ENCODE measurements around the gene SUGT1. TPM values are rescaled to one million over a fixed set of nuclear protein-coding genes. Genes with fewer than 3 reads are reported as not detected.
"Not testable (repeated sequence)": the region's sequence is repeated elsewhere in the genome, so short reads cannot be mapped to it uniquely, and the experiment has no call there.

Gene SUGT1
- total RNA-seq, 3 donors from 2014 or later (not counting 1 experiment from before 2014, with no cell fraction given) = 27.4 to 34.4 (median 29.7) TPM

DNA sequence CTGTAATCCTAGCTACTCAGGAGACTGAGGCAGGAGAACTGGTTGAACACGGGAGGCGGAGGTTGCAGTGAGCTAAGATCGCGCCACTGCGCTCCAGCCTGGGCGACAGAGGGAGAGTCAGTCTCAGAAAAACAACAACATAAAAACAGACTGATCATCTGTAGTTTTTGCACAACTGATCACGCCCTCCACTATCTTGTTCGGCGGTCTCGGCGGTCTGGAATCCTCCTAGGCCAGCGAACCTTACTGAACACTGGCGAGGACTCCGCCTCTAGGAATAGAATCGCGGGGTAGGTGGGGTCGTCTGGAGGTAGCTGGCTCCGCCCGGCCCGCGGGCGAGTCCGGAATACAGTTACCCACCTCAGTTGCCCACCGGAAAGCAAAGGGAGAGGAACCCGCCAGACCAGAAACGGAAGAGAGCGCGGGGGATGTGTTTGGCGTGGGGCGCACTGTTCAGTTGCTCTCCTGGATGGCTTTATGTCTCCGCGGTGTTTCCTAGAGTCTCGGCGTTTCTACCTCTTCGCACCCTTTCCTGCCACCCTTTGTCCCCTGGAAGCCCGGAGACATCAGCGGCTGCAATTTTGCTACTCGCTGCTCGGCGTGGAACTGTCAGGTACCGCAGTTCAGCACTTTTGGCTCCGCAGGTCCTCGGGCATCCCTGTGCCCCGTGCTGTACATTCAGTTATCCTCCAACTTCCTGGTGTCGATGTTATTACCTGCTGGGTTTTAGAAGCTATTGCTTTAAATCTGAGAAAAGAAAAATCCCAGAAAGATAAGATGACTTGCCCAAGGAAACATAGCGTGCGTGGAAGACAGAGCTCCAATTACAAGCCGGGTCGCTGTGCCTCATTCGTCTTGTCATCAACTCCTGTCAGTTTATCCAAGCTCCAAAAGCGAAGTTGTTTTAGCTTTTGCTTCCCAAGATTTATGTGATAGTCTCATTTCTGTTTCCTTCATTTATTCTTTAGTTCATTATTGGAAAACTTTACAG, 35.3 kb upstream of the SUGT1 start:
- peak; percentile 90 to 96 (median 96) for ATAC-seq
- intact Hi-C loops (cut with micrococcal nuclease) = loop anchor here (5.0 kb wide), 1 partner anchor 35 kb away; the partner anchor contains the start of gene SUGT1
- Mint-ChIP-seq H3K27me3 (ENCODE audit: low read depth in 2 of 2) (peaks cover 0 to 5% of the 10 kb centered on the region in 2 donors), H3K4me1 (peaks cover 15 to 20% of the 10 kb centered on the region in 2 donors), H3K9me3 (no peaks in the 10 kb centered on the region), H3K27ac (peak overlapping the region; percentile 82 to 89), H3K36me3 (no peaks in the 10 kb centered on the region), H3K4me3 (peak overlapping the region; percentile 98)
- Histone ChIP-seq H3K4me1 (ENCODE audit: control insufficient read depth, insufficient read depth, low read length) (peaks cover 12% of the 10 kb centered on the region), H3K36me3 (ENCODE audit: control insufficient read depth, insufficient read depth, low read length) (no peaks in the 10 kb centered on the region), H3K27ac (ENCODE audit: low read length) (peak overlapping the region; percentile 75), H3K27me3 (ENCODE audit: control insufficient read depth, insufficient read depth, low read length) (no peaks in the 10 kb centered on the region), H3K9me3 (ENCODE audit: control insufficient read depth, insufficient read depth, low read length) (no peaks in the 10 kb centered on the region), H3K4me3 (ENCODE audit: low read length) (peak overlapping the region; percentile 87)
- WGBS (ENCODE audit: insufficient coverage) = under 1% methylated on average over 51 of the region's 51 CpGs
- TF ChIP-seq, protein P1, sequence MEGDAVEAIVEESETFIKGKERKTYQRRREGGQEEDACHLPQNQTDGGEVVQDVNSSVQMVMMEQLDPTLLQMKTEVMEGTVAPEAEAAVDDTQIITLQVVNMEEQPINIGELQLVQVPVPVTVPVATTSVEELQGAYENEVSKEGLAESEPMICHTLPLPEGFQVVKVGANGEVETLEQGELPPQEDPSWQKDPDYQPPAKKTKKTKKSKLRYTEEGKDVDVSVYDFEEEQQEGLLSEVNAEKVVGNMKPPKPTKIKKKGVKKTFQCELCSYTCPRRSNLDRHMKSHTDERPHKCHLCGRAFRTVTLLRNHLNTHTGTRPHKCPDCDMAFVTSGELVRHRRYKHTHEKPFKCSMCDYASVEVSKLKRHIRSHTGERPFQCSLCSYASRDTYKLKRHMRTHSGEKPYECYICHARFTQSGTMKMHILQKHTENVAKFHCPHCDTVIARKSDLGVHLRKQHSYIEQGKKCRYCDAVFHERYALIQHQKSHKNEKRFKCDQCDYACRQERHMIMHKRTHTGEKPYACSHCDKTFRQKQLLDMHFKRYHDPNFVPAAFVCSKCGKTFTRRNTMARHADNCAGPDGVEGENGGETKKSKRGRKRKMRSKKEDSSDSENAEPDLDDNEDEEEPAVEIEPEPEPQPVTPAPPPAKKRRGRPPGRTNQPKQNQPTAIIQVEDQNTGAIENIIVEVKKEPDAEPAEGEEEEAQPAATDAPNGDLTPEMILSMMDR (IDR thresholded peaks at IDR 0.05) = no peak
- peak; percentile 70 to 90 for DNase-seq

DNA sequence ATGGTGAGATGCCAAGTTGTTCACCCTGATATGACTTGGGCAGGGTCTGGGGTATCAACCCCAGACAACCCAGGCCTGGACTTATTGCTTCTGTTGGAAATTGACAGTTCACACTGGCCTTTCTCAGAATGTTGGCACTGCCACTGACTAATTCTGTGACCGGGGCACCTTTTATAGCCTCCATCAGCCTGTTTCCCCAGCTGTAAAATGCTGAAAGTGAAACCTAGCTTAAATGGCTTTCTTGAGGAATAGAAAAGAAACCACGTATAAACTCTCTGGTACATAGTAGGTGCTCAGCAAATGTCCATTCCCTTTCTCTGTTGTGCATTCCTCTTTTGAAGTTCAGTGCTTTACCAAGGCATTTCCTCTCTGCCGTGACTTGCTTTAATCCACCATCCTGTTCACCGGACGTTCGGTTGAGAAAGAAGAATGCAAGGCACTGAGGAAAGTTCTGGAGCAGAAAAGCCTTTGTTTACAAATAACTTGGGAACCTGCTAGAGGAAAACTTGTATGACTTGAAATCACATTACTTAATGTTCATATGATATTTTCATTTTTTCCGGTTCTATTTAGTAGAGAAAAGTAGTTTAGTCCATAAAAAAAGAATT, 21.4 kb upstream of the SUGT1 start:
- ATAC-seq; H3K4me3 Mint-ChIP-seq; DNase-seq; H3K27me3 ChIP-seq (ENCODE audit: control insufficient read depth, insufficient read depth, low read length); intact Hi-C loops (cut with micrococcal nuclease); H3K36me3 Mint-ChIP-seq; H3K27ac ChIP-seq (ENCODE audit: low read length); H3K9me3 Mint-ChIP-seq; H3K27me3 Mint-ChIP-seq (ENCODE audit: low read depth in 2 of 2); H3K4me1 ChIP-seq (ENCODE audit: control insufficient read depth, insufficient read depth, low read length); H3K4me1 Mint-ChIP-seq; H3K4me3 ChIP-seq (ENCODE audit: low read length); H3K9me3 ChIP-seq (ENCODE audit: control insufficient read depth, insufficient read depth, low read length); H3K27ac Mint-ChIP-seq: not testable (repeated sequence)
- peaks cover 32% of the 10 kb centered on the region for H3K36me3 ChIP-seq (ENCODE audit: control insufficient read depth, insufficient read depth, low read length)
- 55% methylated on average over 5 of the region's 7 CpGs for WGBS (ENCODE audit: insufficient coverage)

DNA sequence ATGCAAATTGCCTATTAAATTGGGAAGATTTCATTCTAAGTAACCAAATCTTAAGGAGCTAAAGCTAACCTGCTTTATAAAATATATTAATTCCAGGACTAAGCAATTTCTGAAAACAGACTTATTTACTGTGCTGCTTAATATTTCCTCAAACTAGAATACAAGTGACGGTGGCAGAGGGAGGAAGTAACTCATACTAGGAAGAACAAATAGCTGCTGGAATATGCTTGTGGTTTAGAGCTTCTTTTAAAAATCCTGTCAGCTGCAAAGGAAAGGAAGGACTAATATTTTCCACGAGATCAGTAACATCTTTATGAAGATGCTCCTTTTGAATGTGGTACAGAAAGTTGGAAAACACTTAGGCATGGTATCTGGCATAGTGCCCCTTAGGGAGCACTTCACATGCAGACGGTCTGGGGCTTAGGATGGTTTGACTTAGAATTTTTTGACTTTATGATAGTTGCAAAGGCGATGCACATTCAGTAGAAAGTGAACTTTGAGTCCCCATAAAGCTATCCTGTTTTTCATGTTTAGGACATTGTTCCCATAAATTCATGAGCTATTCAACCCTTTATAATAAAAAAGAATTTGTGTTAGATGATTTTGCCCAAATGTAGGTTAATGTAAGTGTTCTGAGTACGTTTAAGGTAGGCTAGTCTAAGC, 13.8 kb upstream of the SUGT1 start:
- ATAC-seq (no peak), DNase-seq (no peak)
- no peak overlapping the region for H3K27ac Mint-ChIP-seq
- no peaks in the 10 kb centered on the region for H3K27me3 Mint-ChIP-seq (ENCODE audit: low read depth in 2 of 2)
- Histone ChIP-seq H3K4me3 (ENCODE audit: low read length) (no peak overlapping the region), H3K4me1 (ENCODE audit: control insufficient read depth, insufficient read depth, low read length) (no peaks in the 10 kb centered on the region), H3K9me3 (ENCODE audit: control insufficient read depth, insufficient read depth, low read length) (no peaks in the 10 kb centered on the region), H3K27me3 (ENCODE audit: control insufficient read depth, insufficient read depth, low read length) (no peaks in the 10 kb centered on the region), H3K36me3 (ENCODE audit: control insufficient read depth, insufficient read depth, low read length) (peaks cover 31% of the 10 kb centered on the region), H3K27ac (ENCODE audit: low read length) (no peak overlapping the region)
- no peak overlapping the region for H3K4me3 Mint-ChIP-seq
- peaks cover 10 to 11% of the 10 kb centered on the region in 2 donors for H3K4me1 Mint-ChIP-seq
- peaks cover 10% of the 10 kb centered on the region for H3K36me3 Mint-ChIP-seq
- intact Hi-C loops (cut with micrococcal nuclease) = no loop called here
- 82% methylated on average over 4 of the region's 5 CpGs for WGBS (ENCODE audit: insufficient coverage)
- no peaks in the 10 kb centered on the region for H3K9me3 Mint-ChIP-seq
- TF ChIP-seq, protein P1 (IDR thresholded peaks at IDR 0.05) = no peak

DNA sequence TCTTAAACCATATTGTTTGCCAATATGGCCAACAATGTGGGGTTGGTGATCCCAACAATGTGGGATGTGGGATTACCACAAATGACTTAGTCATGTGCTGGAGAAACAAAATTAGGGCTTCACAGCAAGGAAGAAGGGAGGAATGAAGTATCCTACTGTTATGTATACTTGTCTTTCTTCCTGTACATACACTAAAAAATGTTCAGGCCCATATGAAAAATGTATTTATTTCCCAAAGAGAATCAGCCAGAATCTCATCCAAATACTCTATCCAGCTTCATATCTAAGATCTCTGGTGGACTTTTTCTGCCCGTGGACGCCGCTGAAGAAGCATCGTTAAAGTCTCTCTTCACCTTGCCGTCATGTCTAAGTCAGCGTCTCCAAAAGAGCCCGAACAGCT, 10.5 kb upstream of the SUGT1 start, which contains the start of gene HNRNPA1L2:
HNRNPA1L2 (plus strand) TSS at position 301 of the 400 bp plus-strand sequence; CDS start at position 363, 62 bp downstream.
- no peak within 1 kb of the TSS for H3K4me3 Mint-ChIP-seq
- DNase-seq (no peak), ATAC-seq (no peak)
- Histone ChIP-seq H3K9me3 (ENCODE audit: control insufficient read depth, insufficient read depth, low read length) (no peaks in the 10 kb centered on the region), H3K36me3 (ENCODE audit: control insufficient read depth, insufficient read depth, low read length) (peaks cover 31% of the 10 kb centered on the region), H3K4me1 (ENCODE audit: control insufficient read depth, insufficient read depth, low read length) (no peaks in the 10 kb centered on the region), H3K4me3 (ENCODE audit: low read length) (no peak within 1 kb of the TSS), H3K27me3 (ENCODE audit: control insufficient read depth, insufficient read depth, low read length) (no peaks in the 10 kb centered on the region), H3K27ac (ENCODE audit: low read length) (no peak within 1 kb of the TSS)
- H3K27ac Mint-ChIP-seq = no peak within 1 kb of the TSS
- no peaks in the 10 kb centered on the region for H3K9me3 Mint-ChIP-seq
- H3K36me3 Mint-ChIP-seq = peaks cover 10% of the 10 kb centered on the region
- peaks cover 10 to 11% of the 10 kb centered on the region in 2 donors for H3K4me1 Mint-ChIP-seq
- no peaks in the 10 kb centered on the region for H3K27me3 Mint-ChIP-seq (ENCODE audit: low read depth in 2 of 2)
- 96% methylated on average over 7 of the region's 7 CpGs for WGBS (ENCODE audit: insufficient coverage)
- intact Hi-C loops (cut with micrococcal nuclease) = no loop called here
- TF ChIP-seq, protein P1 (IDR thresholded peaks at IDR 0.05) = no peak
